Measurements from ENCODE around the gene CDHR3. TPM values are rescaled to one million over a fixed set of nuclear protein-coding genes. Genes with fewer than 3 reads are reported as not detected.
"Not testable (repeated sequence)": the region's sequence is repeated elsewhere in the genome, so short reads cannot be mapped to it uniquely, and the experiment has no call there.

The CDHR3 gene
- total RNA-seq, 1 donor from 2014 or later = 7.7 TPM

DNA sequence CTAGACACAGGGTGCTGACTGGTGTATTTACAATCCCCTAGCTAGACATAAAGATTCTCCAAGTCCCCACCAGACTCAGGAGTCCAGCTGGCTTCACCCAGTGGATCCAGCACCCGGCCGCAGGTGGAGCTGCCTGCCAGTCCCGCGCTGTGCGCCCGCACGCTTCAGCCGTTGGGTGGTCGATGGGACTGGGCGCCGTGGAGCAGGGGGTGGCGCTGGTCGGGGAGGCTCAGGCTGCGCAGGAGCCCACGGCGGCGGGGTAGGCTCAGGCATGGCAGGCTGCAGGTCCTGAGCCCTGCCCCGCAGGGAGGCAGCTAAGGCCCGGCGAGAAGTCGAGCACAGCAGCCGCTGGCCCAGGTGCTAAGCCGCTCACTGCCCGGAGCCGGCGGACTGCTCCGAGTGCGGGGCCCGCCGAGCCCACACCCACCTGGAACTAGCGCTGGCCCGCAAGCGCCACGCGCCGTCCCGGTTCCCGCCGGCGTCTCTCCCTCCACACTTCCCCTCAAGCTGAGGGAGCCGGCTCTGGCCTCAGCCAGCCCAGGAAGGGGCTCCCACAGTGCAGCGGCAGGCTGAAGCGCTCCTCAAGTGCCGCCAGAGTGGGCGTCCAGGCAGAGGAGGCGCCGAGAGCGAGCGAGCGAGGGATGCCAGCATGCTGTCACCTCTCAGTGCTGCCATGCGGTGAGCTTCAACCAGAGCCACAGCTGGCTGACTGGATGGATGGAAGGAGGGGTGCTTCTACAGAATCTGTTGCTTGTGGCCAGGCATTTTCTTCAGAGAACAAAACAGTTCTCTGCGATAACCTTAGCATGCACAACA, 7.2 kb upstream of the CDHR3 start:
- not testable (repeated sequence) for ATAC-seq; DNase-seq (ENCODE audit: low spot score)

DNA sequence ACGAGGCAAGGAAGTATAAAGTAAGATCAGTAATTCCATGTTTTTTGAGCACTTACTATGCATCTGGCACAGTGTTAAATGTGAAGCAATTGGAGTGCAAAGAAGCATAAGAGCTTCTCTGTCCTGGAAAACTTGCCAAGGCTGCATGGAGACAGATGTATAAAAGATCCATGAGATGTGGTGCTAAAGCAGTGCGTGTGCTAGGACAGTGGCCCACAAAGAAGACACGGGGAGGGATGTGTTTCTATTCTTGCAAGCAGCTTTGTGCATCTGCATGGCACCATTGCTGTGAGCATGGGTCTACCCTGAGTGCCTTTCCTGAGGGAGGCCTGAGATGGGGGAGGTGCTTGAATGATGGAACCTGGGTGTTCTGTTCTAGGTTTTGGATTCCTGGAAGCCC, 5.1 kb upstream of the CDHR3 start:
- DNase-seq (ENCODE audit: low spot score) (no peak), ATAC-seq (no peak)

GRCh38 chr7:105962353-105962752, 711 bp upstream of the CDHR3 start:
- DNase-seq (ENCODE audit: low spot score) = no peak
- no peak for ATAC-seq

- ATAC-seq (no peak), DNase-seq (ENCODE audit: low spot score) (no peak)
Measured at GRCh38 chr7:105971845-105972244, 8.8 kb downstream of the CDHR3 start.

DNA sequence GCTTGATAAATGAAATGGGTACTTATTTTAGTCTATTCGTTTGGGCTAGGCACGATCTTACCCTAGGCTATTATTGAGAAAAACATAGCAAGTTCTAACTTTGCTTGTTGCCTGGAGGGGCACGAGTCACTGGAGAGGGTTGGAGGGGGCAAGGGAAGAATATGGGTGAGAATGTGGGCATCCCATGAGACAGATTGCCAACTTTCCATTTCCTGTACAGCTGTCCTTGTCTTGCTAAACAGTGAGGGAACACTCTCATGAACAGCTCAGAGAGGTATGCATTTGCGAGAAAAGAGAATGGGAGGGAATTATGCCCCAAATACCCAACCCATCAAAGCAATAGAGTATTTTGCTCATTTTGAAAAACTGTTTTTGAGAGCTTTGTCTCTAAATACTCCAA, 9.2 kb downstream of the CDHR3 start:
- no peak for DNase-seq (ENCODE audit: low spot score)

GRCh38 chr7:105974471-105974870, 11.4 kb downstream of the CDHR3 start:
- no peak for DNase-seq (ENCODE audit: low spot score)
- ATAC-seq = no peak

More for the DNA sequence above, 9.2 kb downstream of the CDHR3 start:
- no peak for ATAC-seq

- no peak for ATAC-seq
- DNase-seq (ENCODE audit: low spot score) = no peak
Measured at GRCh38 chr7:105975770-105976417, 12.8 kb downstream of the CDHR3 start.

- ATAC-seq (no peak), DNase-seq (ENCODE audit: low spot score) (no peak)
Measured at GRCh38 chr7:105976868-105977267, 13.8 kb downstream of the CDHR3 start.

GRCh38 chr7:105978035-105978434, 15.0 kb downstream of the CDHR3 start:
- DNase-seq (ENCODE audit: low spot score) (no peak), ATAC-seq (no peak)

DNA sequence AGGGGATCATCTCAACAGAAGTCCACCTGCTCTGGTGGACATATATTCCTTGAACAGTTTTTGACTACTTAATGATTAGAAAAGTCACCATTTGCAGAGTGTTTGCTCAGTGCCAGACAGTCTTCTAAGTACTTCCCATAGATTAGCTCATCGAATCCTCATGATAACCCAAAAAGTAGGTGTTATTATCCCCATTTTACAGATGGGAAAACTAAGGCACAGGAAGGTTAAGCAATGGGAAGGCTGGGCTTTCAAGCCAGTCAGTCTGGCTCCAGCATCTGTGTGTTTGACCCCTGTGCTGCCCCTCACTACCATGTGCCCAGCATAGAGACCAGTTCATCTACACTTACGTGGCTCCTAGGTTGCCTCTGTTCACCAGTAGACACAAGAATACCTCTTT, 15.9 kb downstream of the CDHR3 start:
- ATAC-seq (no peak), DNase-seq (ENCODE audit: low spot score) (no peak)

DNA sequence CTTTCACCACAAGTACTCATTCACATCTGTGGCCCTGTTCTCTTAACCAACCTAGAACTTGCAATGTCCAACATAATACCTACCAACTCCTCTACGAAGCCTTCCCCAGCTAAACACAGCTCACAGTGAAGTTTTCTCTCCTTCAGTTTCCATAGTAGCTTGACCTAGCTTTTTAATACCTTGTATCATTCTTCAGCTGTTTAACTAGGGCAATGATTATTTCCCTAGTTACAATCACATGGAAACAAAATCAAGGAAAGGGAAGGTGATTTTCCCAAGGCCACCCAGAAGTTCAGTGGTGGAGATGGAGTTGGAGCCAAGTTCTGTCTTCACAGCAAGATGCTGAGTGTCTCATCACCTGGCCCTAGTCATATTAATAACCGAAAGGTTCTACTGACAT, 16.3 kb downstream of the CDHR3 start:
- DNase-seq (ENCODE audit: low spot score) (no peak), ATAC-seq (no peak)

DNA sequence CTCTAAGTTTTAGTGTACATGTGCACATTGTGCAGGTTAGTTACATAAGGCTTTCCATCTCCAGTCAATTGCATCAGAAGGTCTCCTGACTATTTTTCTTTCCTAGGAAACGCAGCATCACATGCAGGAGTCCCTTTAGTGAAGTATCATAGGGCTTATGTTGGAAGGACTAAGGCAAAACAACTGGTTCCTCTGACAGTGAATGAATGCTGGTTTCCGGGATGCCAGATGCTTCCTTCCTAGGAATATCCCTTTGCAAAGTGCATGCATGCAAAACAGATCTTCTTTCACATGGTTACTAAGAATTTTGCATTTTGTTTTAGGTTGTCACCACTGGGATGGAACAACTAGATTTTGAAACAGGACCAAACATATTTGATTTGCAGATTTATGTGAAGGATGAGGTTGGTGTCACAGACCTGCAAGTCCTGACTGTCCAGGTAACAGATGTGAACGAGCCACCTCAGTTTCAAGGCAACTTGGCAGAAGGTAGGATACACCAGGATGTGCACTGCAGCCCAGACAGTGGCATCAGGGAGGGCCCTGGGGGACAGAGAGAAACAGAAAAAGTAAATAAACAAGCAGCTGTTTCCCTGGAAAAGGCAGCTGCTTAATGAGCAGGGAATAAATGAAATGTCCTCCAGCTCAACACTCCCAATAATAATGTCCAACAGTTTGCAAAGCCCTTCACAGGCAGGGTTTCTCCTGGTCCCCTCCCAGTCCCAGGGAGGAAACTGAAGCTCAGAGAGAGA, 17.8 kb downstream of the CDHR3 start:
- DNase-seq (ENCODE audit: low spot score) (no peak), ATAC-seq (no peak)

GRCh38 chr7:105982388-105982787, 19.3 kb downstream of the CDHR3 start:
- DNase-seq (ENCODE audit: low spot score) (no peak), ATAC-seq (no peak)

DNA sequence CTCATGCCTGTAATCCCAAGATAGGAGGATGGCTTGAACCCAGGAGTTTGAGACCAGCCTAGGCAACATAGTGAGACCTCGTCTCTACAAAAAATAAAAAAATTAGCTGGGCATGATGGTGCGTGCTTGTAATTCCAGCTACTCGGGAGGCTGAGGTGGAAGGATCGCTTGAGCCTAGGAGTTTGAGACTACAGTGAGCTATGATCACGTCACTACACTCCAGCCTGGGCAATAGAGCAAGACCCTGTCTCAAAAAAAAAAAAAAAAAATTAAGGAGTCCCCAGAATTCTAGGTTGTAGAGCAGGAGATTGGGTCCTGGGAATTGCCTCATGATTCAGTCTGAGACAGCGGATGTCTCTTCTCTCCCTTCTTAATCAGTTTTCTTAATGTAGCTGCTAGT, 21.7 kb downstream of the CDHR3 start:
- ATAC-seq; DNase-seq (ENCODE audit: low spot score): not testable (repeated sequence)

DNA sequence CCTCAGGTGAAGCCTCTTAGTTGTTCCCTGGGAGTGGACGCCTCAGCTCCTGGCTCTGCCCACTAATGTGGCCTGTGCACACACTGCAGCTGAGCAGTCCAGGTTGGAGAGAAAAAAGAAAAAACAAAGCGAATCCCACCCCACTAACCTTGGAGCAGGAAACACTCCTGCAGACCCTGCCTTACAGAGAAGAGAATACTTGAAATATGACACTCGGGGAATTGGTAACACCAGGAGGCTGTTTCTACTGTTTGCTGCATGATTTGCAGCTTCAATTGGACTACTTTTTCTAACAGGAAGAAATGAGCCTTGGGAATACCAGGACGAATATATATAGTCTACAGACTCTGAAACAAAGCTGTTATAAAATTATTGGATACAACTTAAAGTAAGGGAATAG, 22.2 kb downstream of the CDHR3 start:
- DNase-seq (ENCODE audit: low spot score) (no peak), ATAC-seq (no peak)

DNA sequence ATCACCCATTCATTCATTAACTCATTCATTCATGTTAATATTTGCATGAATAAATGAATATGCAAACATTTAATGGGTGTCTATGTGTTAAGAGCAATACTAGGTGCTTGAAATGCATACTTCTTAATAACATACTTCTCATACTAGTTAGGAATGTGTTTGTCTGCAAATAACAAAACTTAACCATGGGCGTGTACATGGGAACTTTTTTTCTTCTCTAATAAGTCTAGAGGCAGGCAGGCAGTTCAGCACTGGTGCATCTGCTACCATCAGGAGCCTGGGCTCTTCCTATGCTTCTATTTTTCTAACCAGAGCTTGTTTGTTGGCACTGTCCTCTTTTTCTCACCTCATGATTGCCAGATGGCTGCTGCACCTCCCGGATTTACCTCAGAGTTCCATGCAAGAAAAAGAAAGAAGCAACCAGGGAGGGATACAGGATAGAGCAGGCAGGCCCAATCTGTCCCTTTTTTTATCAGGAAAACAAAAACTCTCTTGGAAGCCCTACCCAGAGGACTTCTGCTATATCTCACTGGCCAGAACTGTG, 22.7 kb downstream of the CDHR3 start:
- DNase-seq (ENCODE audit: low spot score) = no peak
- ATAC-seq = no peak

GRCh38 chr7:105987046-105987445, 24.0 kb downstream of the CDHR3 start:
- ATAC-seq = no peak
- no peak for DNase-seq (ENCODE audit: low spot score)

- DNase-seq (ENCODE audit: low spot score) (no peak), ATAC-seq (no peak)
Measured at GRCh38 chr7:105988276-105988675, 25.2 kb downstream of the CDHR3 start.

DNA sequence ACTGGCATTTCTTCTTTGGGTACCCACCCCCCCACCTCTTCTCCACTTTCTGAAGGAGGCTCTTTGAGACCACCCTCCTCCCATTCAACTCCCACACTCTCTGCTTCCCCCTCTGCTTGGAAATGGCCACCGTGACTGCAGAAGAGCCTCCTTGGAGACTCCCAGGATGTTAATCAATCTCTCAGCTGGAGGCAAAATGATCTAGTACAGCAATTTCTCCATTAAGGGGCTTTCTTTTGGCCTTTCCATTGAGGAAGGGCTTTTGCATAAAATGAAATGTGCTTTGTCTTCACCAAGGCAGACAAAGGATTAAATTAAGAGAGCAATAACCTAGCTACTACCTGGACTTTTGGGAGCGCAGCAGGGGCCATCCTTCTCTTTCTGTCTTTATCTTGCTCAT, 26.1 kb downstream of the CDHR3 start:
- no peak for ATAC-seq
- DNase-seq (ENCODE audit: low spot score) = no peak

GRCh38 chr7:105989686-105990085, 26.6 kb downstream of the CDHR3 start:
- DNase-seq (ENCODE audit: low spot score) (no peak), ATAC-seq (no peak)

DNA sequence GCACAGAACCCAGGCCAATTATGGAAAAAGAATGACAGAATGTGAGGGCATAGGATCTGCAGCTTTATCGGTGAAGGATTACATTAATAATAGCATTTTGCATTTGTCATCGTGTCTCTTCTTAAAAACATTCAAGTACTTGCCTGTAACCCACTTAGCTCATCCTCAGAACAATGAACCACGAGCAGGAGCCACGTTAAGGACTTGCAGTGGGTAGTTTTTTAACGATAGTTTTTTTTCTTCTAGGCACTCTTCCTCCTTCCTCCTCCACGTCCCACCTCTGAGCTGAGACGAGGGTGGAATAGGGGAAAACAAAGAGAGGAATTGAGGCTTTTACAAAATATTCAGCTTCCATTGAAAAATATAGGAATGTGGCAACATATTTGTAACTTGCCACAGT, 27.1 kb downstream of the CDHR3 start:
- ATAC-seq (no peak), DNase-seq (ENCODE audit: low spot score) (no peak)
